DND-41 (cell line): ENCODE results near the gene IP6K2.

Experiments used
- ATAC-seq: fragments of 200-7000 bp; cut with Tn5 transposase; 3 replicates; pipeline ENCODE4 v1.9.1; 2021; ENCODE audit warnings: low read depth; ENCODE audit not compliant: insufficient read depth
- DNase-seq: peaks from one replicate; pipeline ENCODE4 v3.0.0-alpha.2; 2020
- H2AFZ ChIP-seq: 2 replicates; pipeline ENCODE4 v1.6.0; 2012; ENCODE audit warnings: low read depth, low read length
- H3K27ac ChIP-seq: 2 replicates; pipeline ENCODE4 v1.5.1; 2012; ENCODE audit warnings: low read length, inconsistent platforms
- H3K27me3 ChIP-seq: fragments of 200-600 bp; sonication (generic); 2 replicates; pipeline ENCODE4 v1.6.0; 2012; ENCODE audit warnings: low read length, mild to moderate bottlenecking, inconsistent platforms; ENCODE audit not compliant: insufficient read depth, poor library complexity
- H3K36me3 ChIP-seq: 2 replicates; pipeline ENCODE4 v1.5.1; 2012; ENCODE audit warnings: low read length, inconsistent platforms; ENCODE audit not compliant: insufficient read depth
- H3K4me1 ChIP-seq: 2 replicates; pipeline ENCODE4 v1.5.1; 2012; ENCODE audit warnings: mild to moderate bottlenecking, low read length; ENCODE audit not compliant: insufficient read depth
- H3K4me2 ChIP-seq: 2 replicates; pipeline ENCODE4 v1.6.0; 2012; ENCODE audit warnings: mild to moderate bottlenecking, moderate library complexity, low read length, inconsistent platforms; ENCODE audit not compliant: insufficient read depth
- H3K4me3 ChIP-seq, 2 experiments: fragments of 200-600 bp in 1 of 2; shearing (Covaris generic) in 1 of 2; 2 replicates each; pipeline ENCODE4 v1.5.1; 2012 to 2016; ENCODE audit warnings: inconsistent platforms in 2 of 2, low read length in 2 of 2, mild to moderate bottlenecking in 2 of 2, low read depth in 1 of 2, moderate library complexity in 1 of 2
- H3K79me2 ChIP-seq: 2 replicates; pipeline ENCODE4 v1.6.0; 2012; ENCODE audit warnings: low read length, inconsistent platforms; ENCODE audit not compliant: insufficient read depth
- H3K9ac ChIP-seq: 2 replicates; pipeline ENCODE4 v1.6.0; 2012; ENCODE audit warnings: low read depth, mild to moderate bottlenecking, inconsistent platforms, low read length, moderate library complexity
- H3K9me3 ChIP-seq: 2 replicates; pipeline ENCODE4 v1.5.1; 2012; ENCODE audit warnings: low read length, moderate library complexity, mild to moderate bottlenecking, inconsistent platforms; ENCODE audit not compliant: insufficient read depth, severe bottlenecking
- H4K20me1 ChIP-seq: 2 replicates; pipeline ENCODE4 v1.6.0; 2012; ENCODE audit warnings: low read length; ENCODE audit not compliant: insufficient read depth
- CTCF ChIP-seq: IDR thresholded peaks from 2 replicates; pipeline ENCODE4 v1.5.1; 2012; ENCODE audit warnings: borderline replicate concordance, low read length, moderate library complexity, mild to moderate bottlenecking; ENCODE audit not compliant: poor library complexity, severe bottlenecking; ENCODE audit errors: extremely low read depth
- EZH2 ChIP-seq: IDR thresholded peaks from 3 replicates; pipeline ENCODE4 v1.6.1; 2012; ENCODE audit warnings: borderline replicate concordance, low read depth, mild to moderate bottlenecking, moderate library complexity, low read length, inconsistent platforms; ENCODE audit not compliant: severe bottlenecking

IP6K2 gene

GRCh38 chr3:48655063-48655462 is 62.0 kb downstream of the IP6K2 start:
- Histone ChIP-seq H3K9ac (no peak overlapping the region), H3K79me2 (no peaks in the 10 kb centered on the region), H3K27me3 (no peaks in the 10 kb centered on the region), H4K20me1 (peaks cover 6% of the 10 kb centered on the region; the same call in 1 of the 2 replicates), H2AFZ (no peak overlapping the region), H3K4me3 (no peak overlapping the region), H3K36me3 (no peaks in the 10 kb centered on the region), H3K4me1 (no peaks in the 10 kb centered on the region), H3K27ac (no peak overlapping the region), H3K4me2 (no peak overlapping the region), H3K9me3 (no peaks in the 10 kb centered on the region)
- DNase-seq (no peak), ATAC-seq (no peak)
- TF ChIP-seq EZH2 = no peak
- no peak for TF ChIP-seq CTCF

- Histone ChIP-seq H3K4me2 (no peak overlapping the region), H2AFZ (no peak overlapping the region), H3K79me2 (no peaks in the 10 kb centered on the region), H3K4me1 (no peaks in the 10 kb centered on the region), H3K36me3 (no peaks in the 10 kb centered on the region), H3K9me3 (no peaks in the 10 kb centered on the region), H3K27ac (no peak overlapping the region), H3K4me3 (no peak overlapping the region), H4K20me1 (peaks cover 6% of the 10 kb centered on the region; the same call in 1 of the 2 replicates), H3K9ac (no peak overlapping the region), H3K27me3 (no peaks in the 10 kb centered on the region)
- TF ChIP-seq CTCF (no peak), EZH2 (no peak)
- ATAC-seq = no peak
- no peak for DNase-seq
Measured at GRCh38 chr3:48652923-48653715, 63.9 kb downstream of the IP6K2 start.

- ATAC-seq (no peak), DNase-seq (no peak)
- Histone ChIP-seq H4K20me1 (peaks cover 6% of the 10 kb centered on the region; the same call in 1 of the 2 replicates), H3K36me3 (no peaks in the 10 kb centered on the region), H3K9ac (no peak overlapping the region), H3K4me3 (no peak overlapping the region), H3K9me3 (no peaks in the 10 kb centered on the region), H3K27ac (no peak overlapping the region), H3K4me1 (no peaks in the 10 kb centered on the region), H3K4me2 (no peak overlapping the region), H2AFZ (no peak overlapping the region), H3K27me3 (no peaks in the 10 kb centered on the region), H3K79me2 (no peaks in the 10 kb centered on the region)
- TF ChIP-seq CTCF (no peak), EZH2 (no peak)
Measured at GRCh38 chr3:48651771-48652170, 65.2 kb downstream of the IP6K2 start.
